ENCODE results near the gene HOXA5. TPM values are rescaled to one million over a fixed set of nuclear protein-coding genes. Genes with fewer than 3 reads are reported as not detected.

The HOXA5 gene
- total RNA-seq, 1 experiment from 2014 or later = 6.7 TPM

- no peak overlapping the region for H3K9ac ChIP-seq (ENCODE audit: low read length)
- peaks cover 12 to 25% of the 10 kb centered on the region in 2 experiments for H3K4me1 ChIP-seq (ENCODE audit: control insufficient read depth in 1 of 2, insufficient read depth in 2 of 2, low read length in 2 of 2)
- no peak for DNase-seq (ENCODE audit: low read depth, low spot score)
- ATAC-seq = no peak
- intact Hi-C loops (cut with micrococcal nuclease) = no loop called here
- H4K20me1 ChIP-seq (ENCODE audit: insufficient read depth) = no peaks in the 10 kb centered on the region
- no peaks in the 10 kb centered on the region for H3K9me3 ChIP-seq (ENCODE audit: control insufficient read depth in 1 of 2, insufficient read depth in 1 of 2, low read depth in 1 of 2, low read length in 2 of 2)
- TF ChIP-seq ZNF274 (IDR thresholded peaks at IDR 0.05; ENCODE audit: low read depth, low read length) = no peak
- no peak for TF ChIP-seq SP1 (IDR thresholded peaks at IDR 0.05; ENCODE audit: low read depth)
- no peak for TF ChIP-seq POLR2A (IDR thresholded peaks at IDR 0.05; ENCODE audit: borderline replicate concordance, extremely low read depth, insufficient read depth, insufficient read length)
- TF ChIP-seq TCF7L2 (IDR thresholded peaks at IDR 0.05; ENCODE audit: borderline replicate concordance, extremely low read depth, insufficient read depth, insufficient read length) = no peak
- no peak for TF ChIP-seq CTCF (IDR thresholded peaks at IDR 0.05 in 2 of 3, conservative IDR thresholded peaks at IDR 0.05 in 1 of 3; ENCODE audit: borderline replicate concordance in 1 of 3, insufficient read depth in 1 of 3, low read depth in 2 of 3, low read length in 2 of 3)
- no peak for TF ChIP-seq EZH2phosphoT487 (IDR thresholded peaks at IDR 0.05; ENCODE audit: borderline replicate concordance)
- H3K36me3 ChIP-seq (ENCODE audit: control insufficient read depth in 1 of 2, insufficient read depth in 2 of 2, low read length in 2 of 2) = peaks cover 8 to 12% of the 10 kb centered on the region in 2 experiments; a peak in 3 of 4 replicates
- POLR2A ChIA-PET = no interaction called here
- CTCF ChIA-PET = no interaction called here
- H3K9me2 ChIP-seq (ENCODE audit: insufficient read depth) = no peaks in the 10 kb centered on the region
- H3K4me2 ChIP-seq (ENCODE audit: low read length) = no peak overlapping the region
- H3K79me2 ChIP-seq (ENCODE audit: insufficient read depth, low read length) = peaks cover 26% of the 10 kb centered on the region
- H3K27me3 ChIP-seq (ENCODE audit: insufficient read depth, low read length) = no peaks in the 10 kb centered on the region
- no peak overlapping the region for H3K27ac ChIP-seq (ENCODE audit: low read depth, low read length)
- RAD21 ChIA-PET (ENCODE audit: low non-redundant PET in 1 of 2, low total read pairs in 2 of 2, uncharacterized antibody in 2 of 2, unreplicated experiment in 2 of 2) = no interaction called here
- no TSS peak for BruUV-seq (replicated peaks)
- H2AFZ ChIP-seq (ENCODE audit: low read depth, low read length, poor library complexity, severe bottlenecking) = no peak overlapping the region
- H3K4me3 ChIP-seq (replicated peaks in 1 of 2; ENCODE audit: low read depth in 1 of 2, low read length in 2 of 2) = no peak overlapping the region
Observed at GRCh38 chr7:27144781-27145164, 1.3 kb upstream of the HOXA5 start.
